Measurements from ENCODE around the gene LAYN.

The LAYN gene

GRCh38 chr11:111531687-111532364 is 8.7 kb upstream of the LAYN start:
- DNase-seq = no peak

GRCh38 chr11:111532365-111532709 is 8.2 kb upstream of the LAYN start:
- DNase-seq = no peak

- DNase-seq = no peak
These were observed 5.2 kb upstream of the LAYN start for GRCh38 chr11:111535281-111535680.

- DNase-seq = no peak
These were observed 3.1 kb upstream of the LAYN start for GRCh38 chr11:111537336-111537860.

GRCh38 chr11:111538407-111539114 is 2.0 kb upstream of the LAYN start:
- no peak for DNase-seq

GRCh38 chr11:111539426-111540113 is 950 bp upstream of the LAYN start:
- no peak for DNase-seq

GRCh38 chr11:111540937-111541253 is 375 bp downstream of the LAYN start:
- DNase-seq = no peak

- DNase-seq = no peak
These were observed 938 bp downstream of the LAYN start for GRCh38 chr11:111541254-111542061.

- no peak for DNase-seq
These were observed 2.2 kb downstream of the LAYN start for GRCh38 chr11:111542606-111543275.

- no peak for DNase-seq
These were observed 8.0 kb downstream of the LAYN start for GRCh38 chr11:111548525-111548924.

- DNase-seq = no peak
These were observed 8.8 kb downstream of the LAYN start for GRCh38 chr11:111549196-111549868.

GRCh38 chr11:111549869-111550203 is 9.3 kb downstream of the LAYN start:
- DNase-seq = no peak

- DNase-seq = no peak
These were observed 9.7 kb downstream of the LAYN start for GRCh38 chr11:111550258-111550657.

- no peak for DNase-seq
These were observed 14.0 kb downstream of the LAYN start for GRCh38 chr11:111554532-111554931.

GRCh38 chr11:111555255-111555654 is 14.7 kb downstream of the LAYN start:
- DNase-seq = no peak

- DNase-seq = no peak
These were observed 17.0 kb downstream of the LAYN start for GRCh38 chr11:111557425-111558111.

- no peak for DNase-seq
These were observed 19.4 kb downstream of the LAYN start for GRCh38 chr11:111559800-111560464.

GRCh38 chr11:111560800-111561199 is 20.3 kb downstream of the LAYN start:
- no peak for DNase-seq

- DNase-seq = no peak
These were observed 20.8 kb downstream of the LAYN start for GRCh38 chr11:111561306-111561705.

- no peak for DNase-seq
These were observed 21.3 kb downstream of the LAYN start for GRCh38 chr11:111561791-111562325.
